Hepatocyte (in vitro differentiated cells): ENCODE data around the gene LIPA. TPM values are rescaled to one million over a fixed set of nuclear protein-coding genes. Genes with fewer than 3 reads are reported as not detected.

Source experiments
- DNase-seq: peaks from one replicate; pipeline ENCODE4 v3.0.0-alpha.2; 2016; ENCODE audit warnings: low spot score
- H2AFZ ChIP-seq: fragments of 200-600 bp; sonication (generic); 2 replicates; pipeline ENCODE4 v1.6.0; 2016; ENCODE audit warnings: antibody characterized with exemption, mild to moderate bottlenecking
- H3K27ac ChIP-seq: fragments of 200-600 bp; sonication (generic); 2 replicates; pipeline ENCODE4 v1.5.1; 2016; ENCODE audit warnings: mild to moderate bottlenecking
- H3K27me3 ChIP-seq: fragments of 200-600 bp; sonication (generic); 2 replicates; pipeline ENCODE4 v1.6.1; 2016
- H3K36me3 ChIP-seq: fragments of 200-600 bp; sonication (generic); replicated peaks from 2 replicates; pipeline ENCODE4 v1.5.1; 2016; ENCODE audit warnings: low read depth; ENCODE audit not compliant: insufficient read depth
- H3K4me1 ChIP-seq: fragments of 200-600 bp; sonication (generic); 2 replicates; pipeline ENCODE4 v1.5.1; 2016; ENCODE audit warnings: mild to moderate bottlenecking, moderate library complexity; ENCODE audit not compliant: insufficient read depth
- H3K4me2 ChIP-seq: fragments of 200-600 bp; sonication (generic); 2 replicates; pipeline ENCODE4 v1.6.0; 2016
- H3K4me3 ChIP-seq: fragments of 200-600 bp; sonication (generic); 2 replicates; pipeline ENCODE4 v1.5.1; 2016; ENCODE audit warnings: mild to moderate bottlenecking
- H3K79me2 ChIP-seq: fragments of 200-600 bp; sonication (generic); 2 replicates; pipeline ENCODE4 v1.6.0; 2017; ENCODE audit warnings: mild to moderate bottlenecking
- H3K9me2 ChIP-seq: fragments of 200-600 bp; sonication (generic); replicated peaks from 2 replicates; pipeline ENCODE4 v1.6.0; 2017; ENCODE audit warnings: mild to moderate bottlenecking; ENCODE audit not compliant: insufficient read depth
- H3K9me3 ChIP-seq: fragments of 200-600 bp; sonication (generic); 2 replicates; pipeline ENCODE4 v1.5.1; 2016; ENCODE audit warnings: low read depth, mild to moderate bottlenecking
- H4K20me1 ChIP-seq: fragments of 200-600 bp; sonication (generic); 2 replicates; pipeline ENCODE4 v1.6.0; 2016; ENCODE audit warnings: mild to moderate bottlenecking; ENCODE audit not compliant: insufficient read depth, poor library complexity, severe bottlenecking
- EZH2 ChIP-seq: fragments of 200-600 bp; sonication (generic); IDR thresholded peaks from 2 replicates; pipeline ENCODE4 v1.6.1; 2016; ENCODE audit warnings: antibody characterized with exemption, mild to moderate bottlenecking, borderline replicate concordance
- EZH2phosphoT487 ChIP-seq: fragments of 200-600 bp; sonication (generic); IDR thresholded peaks from one replicate; pipeline ENCODE4 v1.6.1; 2018; ENCODE audit warnings: antibody characterized with exemption, mild to moderate bottlenecking, low read depth, moderate library complexity; ENCODE audit not compliant: unreplicated experiment, severe bottlenecking
- WGBS: methylation state at CpG from one replicate; pipeline ENCODE4 v1.1.6; 2016; ENCODE audit warnings: low lambda C conversion rate; ENCODE audit errors: missing lambda C conversion rate; 5-methylcytosine and 5-hydroxymethylcytosine counted together
- polyA plus RNA-seq: library from polyadenylated mRNA; unstranded; fragments of >200 nt; fragmentation: Nextera tagmentation; extraction: Ambion mirVana; gene quantifications from 2 replicates; pipeline ENCODE4 v1.2.1, GENCODE V29; 2016
- total RNA-seq: library from RNA; depleted of rRNA; stranded (reverse); fragments of >200 nt; gene quantifications from 2 replicates; pipeline ENCODE4 v1.2.3, GENCODE V29; 2014
- TF ChIP-seq, protein P1 (sequence below): fragments of 200-600 bp; sonication (generic); IDR thresholded peaks from 2 replicates; pipeline ENCODE4 v1.5.1; 2016; ENCODE audit warnings: antibody characterized with exemption, mild to moderate bottlenecking; ENCODE audit not compliant: poor library complexity

Gene LIPA
- total and polyA plus RNA-seq, 2 experiments from 2014 or later, result 144 to 148 TPM

DNA sequence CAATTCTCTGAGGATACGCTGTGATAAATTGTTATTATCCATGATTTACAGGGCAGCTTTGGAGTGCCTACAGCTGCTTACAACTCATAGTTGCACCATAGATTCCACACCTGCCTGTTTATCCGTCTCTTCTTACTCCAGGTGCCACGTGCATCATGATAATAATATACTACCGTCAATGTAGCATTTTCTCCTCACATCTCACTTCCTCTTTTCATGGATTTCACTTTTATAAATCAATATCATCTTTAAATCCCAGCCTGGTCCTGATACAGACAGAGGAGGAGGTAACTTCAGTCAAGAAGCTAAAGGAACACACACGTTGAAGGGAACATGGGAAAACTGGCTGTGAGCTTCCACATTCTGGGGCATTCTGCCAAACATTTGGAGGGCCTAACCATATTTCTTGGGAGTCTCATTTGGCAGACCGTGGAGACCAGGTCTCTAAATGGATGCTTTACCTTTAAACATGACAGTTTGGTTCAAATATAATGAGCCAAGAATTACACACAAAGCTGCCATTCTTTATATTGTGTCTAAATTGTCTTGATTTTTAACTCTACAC lies 46.9 kb downstream of the LIPA start:
- Histone ChIP-seq H3K27me3 (peaks cover 86% of the 10 kb centered on the region), H4K20me1 (no peaks in the 10 kb centered on the region), H3K4me3 (no peak overlapping the region), H3K4me1 (peaks cover 6% of the 10 kb centered on the region), H3K9me2 (no peaks in the 10 kb centered on the region), H3K36me3 (no peaks in the 10 kb centered on the region), H2AFZ (no peak overlapping the region), H3K79me2 (no peaks in the 10 kb centered on the region), H3K27ac (no peak overlapping the region), H3K9me3 (no peaks in the 10 kb centered on the region), H3K4me2 (no peak overlapping the region)
- no peak for DNase-seq
- TF ChIP-seq EZH2 (no peak), EZH2phosphoT487 (no peak)
- TF ChIP-seq, protein P1, sequence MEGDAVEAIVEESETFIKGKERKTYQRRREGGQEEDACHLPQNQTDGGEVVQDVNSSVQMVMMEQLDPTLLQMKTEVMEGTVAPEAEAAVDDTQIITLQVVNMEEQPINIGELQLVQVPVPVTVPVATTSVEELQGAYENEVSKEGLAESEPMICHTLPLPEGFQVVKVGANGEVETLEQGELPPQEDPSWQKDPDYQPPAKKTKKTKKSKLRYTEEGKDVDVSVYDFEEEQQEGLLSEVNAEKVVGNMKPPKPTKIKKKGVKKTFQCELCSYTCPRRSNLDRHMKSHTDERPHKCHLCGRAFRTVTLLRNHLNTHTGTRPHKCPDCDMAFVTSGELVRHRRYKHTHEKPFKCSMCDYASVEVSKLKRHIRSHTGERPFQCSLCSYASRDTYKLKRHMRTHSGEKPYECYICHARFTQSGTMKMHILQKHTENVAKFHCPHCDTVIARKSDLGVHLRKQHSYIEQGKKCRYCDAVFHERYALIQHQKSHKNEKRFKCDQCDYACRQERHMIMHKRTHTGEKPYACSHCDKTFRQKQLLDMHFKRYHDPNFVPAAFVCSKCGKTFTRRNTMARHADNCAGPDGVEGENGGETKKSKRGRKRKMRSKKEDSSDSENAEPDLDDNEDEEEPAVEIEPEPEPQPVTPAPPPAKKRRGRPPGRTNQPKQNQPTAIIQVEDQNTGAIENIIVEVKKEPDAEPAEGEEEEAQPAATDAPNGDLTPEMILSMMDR, result no peak
- 66% methylated on average over 6 of the region's 6 CpGs for WGBS

DNA sequence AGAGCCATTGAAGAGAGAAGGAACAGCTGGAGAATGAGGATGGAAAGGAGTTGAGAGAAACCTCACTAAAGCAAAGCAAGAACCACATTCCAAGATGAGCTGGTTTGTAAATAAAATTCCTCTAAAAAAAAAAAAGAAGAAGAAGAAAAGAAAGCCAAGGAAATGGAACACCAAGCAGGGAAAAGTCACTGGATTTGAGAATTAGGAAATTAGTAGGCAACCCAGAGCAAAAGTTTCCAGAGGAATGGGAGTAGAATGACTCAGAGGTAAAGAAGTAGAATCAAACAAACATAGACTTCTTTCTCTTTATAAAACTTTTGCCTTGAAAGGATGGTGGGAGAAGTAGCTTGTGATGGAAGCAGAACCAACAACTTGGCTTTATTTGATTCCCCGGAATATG lies 48.3 kb downstream of the LIPA start:
- Histone ChIP-seq H3K4me1 (peaks cover 5% of the 10 kb centered on the region), H4K20me1 (no peaks in the 10 kb centered on the region), H3K27ac (no peak overlapping the region), H3K4me3 (no peak overlapping the region), H2AFZ (no peak overlapping the region), H3K4me2 (no peak overlapping the region), H3K27me3 (peaks cover 71% of the 10 kb centered on the region), H3K9me2 (no peaks in the 10 kb centered on the region), H3K36me3 (no peaks in the 10 kb centered on the region), H3K79me2 (no peaks in the 10 kb centered on the region), H3K9me3 (no peaks in the 10 kb centered on the region)
- 75% methylated on average over 1 of the region's 1 CpG for WGBS
- TF ChIP-seq EZH2 (no peak), EZH2phosphoT487 (no peak)
- TF ChIP-seq, protein P1, result no peak
- no peak for DNase-seq

- no peak overlapping the region for H3K4me3 ChIP-seq
- TF ChIP-seq, protein P1, result no peak
- no peak for TF ChIP-seq EZH2
- TF ChIP-seq EZH2phosphoT487, result no peak
- no peaks in the 10 kb centered on the region for H3K79me2 ChIP-seq
- H3K4me2 ChIP-seq, result no peak overlapping the region
- peaks cover 59% of the 10 kb centered on the region for H3K27me3 ChIP-seq
- 92% methylated on average over 2 of the region's 2 CpGs for WGBS
- H3K9me3 ChIP-seq, result no peaks in the 10 kb centered on the region
- H3K27ac ChIP-seq, result no peak overlapping the region
- no peaks in the 10 kb centered on the region for H4K20me1 ChIP-seq
- H3K36me3 ChIP-seq, result no peaks in the 10 kb centered on the region
- no peaks in the 10 kb centered on the region for H3K4me1 ChIP-seq
- H3K9me2 ChIP-seq, result no peaks in the 10 kb centered on the region
- DNase-seq, result no peak
- H2AFZ ChIP-seq, result no peak overlapping the region
Measured at GRCh38 chr10:89202033-89202425, 49.5 kb downstream of the LIPA start.
